Stimulated activated CD8-positive, alpha-beta memory T cell treated with anti-CD3 and anti-CD28 coated beads, Interleukin-7, amount 100 ng/mL, for 4 hours (primary cell): ENCODE data around the gene SEC23IP.

Experiments
- DNase-seq, 2 donors: peaks; one replicate each; pipeline ENCODE4 v3.0.0-alpha.2; 2020; ENCODE audit warnings: low read depth in 2 of 2

The SEC23IP gene

GRCh38 chr10:119940487-119940886 lies 48.0 kb downstream of the SEC23IP start:
- no peak for DNase-seq

GRCh38 chr10:119942973-119943372 lies 50.4 kb downstream of the SEC23IP start:
- DNase-seq: no peak

- no peak for DNase-seq
These were observed 53.3 kb downstream of the SEC23IP start for GRCh38 chr10:119945805-119946204.

GRCh38 chr10:119947300-119947699 lies 54.8 kb downstream of the SEC23IP start:
- DNase-seq: no peak

- no peak for DNase-seq
These were observed 64.9 kb downstream of the SEC23IP start for GRCh38 chr10:119957451-119957850.

- no peak for DNase-seq
These were observed 70.3 kb downstream of the SEC23IP start for GRCh38 chr10:119962837-119963236.

- no peak for DNase-seq
These were observed 74.5 kb downstream of the SEC23IP start for GRCh38 chr10:119967066-119967465.

- DNase-seq: no peak
These were observed 77.1 kb downstream of the SEC23IP start for GRCh38 chr10:119969609-119970008.

- no peak for DNase-seq
These were observed 77.6 kb downstream of the SEC23IP start for GRCh38 chr10:119970107-119970506.

- DNase-seq: no peak
These were observed 78.4 kb downstream of the SEC23IP start for GRCh38 chr10:119970963-119971362.

- no peak for DNase-seq
These were observed 80.8 kb downstream of the SEC23IP start for GRCh38 chr10:119973281-119973680.

GRCh38 chr10:119976421-119976820 lies 83.9 kb downstream of the SEC23IP start:
- DNase-seq: no peak

GRCh38 chr10:119980956-119981750 lies 88.6 kb downstream of the SEC23IP start:
- no peak for DNase-seq

GRCh38 chr10:119981826-119982225 lies 89.3 kb downstream of the SEC23IP start:
- DNase-seq: no peak

- no peak for DNase-seq
These were observed 95.8 kb downstream of the SEC23IP start for GRCh38 chr10:119988333-119988732.

- no peak for DNase-seq
These were observed 97.4 kb downstream of the SEC23IP start for GRCh38 chr10:119989966-119990365.

GRCh38 chr10:119991066-119991465 lies 98.5 kb downstream of the SEC23IP start:
- DNase-seq: no peak

GRCh38 chr10:119991816-119992215 lies 99.3 kb downstream of the SEC23IP start:
- DNase-seq: no peak
